Measurements from ENCODE around the gene HIRIP3. TPM values are rescaled to one million over a fixed set of nuclear protein-coding genes. Genes with fewer than 3 reads are reported as not detected.
A peak's percentile ranks its signal among the peaks of the same experiment; 100 is the strongest.

The HIRIP3 gene
- total and polyA plus RNA-seq, 2 experiments from 2014 or later, result 22.2 to 26.7 TPM

DNA sequence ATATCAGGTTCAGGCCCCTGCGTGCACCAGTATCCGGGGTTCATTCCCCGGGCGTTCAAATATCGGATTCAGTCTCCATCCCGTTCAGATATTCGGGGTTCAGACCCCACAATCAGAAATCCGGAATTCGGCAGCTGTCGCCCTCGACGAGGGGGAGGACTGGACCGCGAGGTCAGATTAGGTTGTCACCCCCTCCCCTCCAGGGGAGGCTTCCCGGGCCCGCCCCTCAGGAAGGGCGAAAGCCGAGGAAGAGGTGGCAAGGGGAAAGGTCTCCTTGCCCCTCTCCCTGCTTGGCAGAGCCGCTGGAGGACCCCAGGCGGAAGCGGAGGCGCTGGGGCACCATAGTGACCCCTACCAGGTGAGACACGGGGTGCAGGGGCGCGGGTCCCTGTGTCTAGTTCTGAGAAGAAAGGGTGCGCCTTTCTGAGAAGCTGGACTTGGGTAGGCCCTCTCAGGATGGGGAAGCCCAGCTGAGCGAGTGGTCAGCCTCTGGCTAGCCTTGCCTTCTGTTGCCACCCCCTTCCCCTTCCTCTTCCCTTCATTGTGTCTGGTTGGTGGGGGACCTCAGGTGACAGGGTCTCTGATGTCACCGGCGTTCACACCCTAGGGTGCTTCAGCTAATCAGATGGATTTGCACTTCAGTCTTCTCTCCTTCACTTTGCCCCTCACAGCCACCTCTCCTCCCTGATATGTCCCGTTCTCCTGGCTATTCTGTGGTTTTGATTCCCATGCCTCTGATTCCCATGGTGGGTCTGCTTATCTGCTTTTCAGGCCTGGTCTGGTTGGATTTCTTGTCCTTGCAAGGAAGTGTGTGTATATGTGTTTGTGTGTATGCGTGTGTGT, 20.9 kb downstream of the HIRIP3 start:
- H3K27ac ChIP-seq, result peak overlapping the region; percentile 69
- TF ChIP-seq, protein P1, sequence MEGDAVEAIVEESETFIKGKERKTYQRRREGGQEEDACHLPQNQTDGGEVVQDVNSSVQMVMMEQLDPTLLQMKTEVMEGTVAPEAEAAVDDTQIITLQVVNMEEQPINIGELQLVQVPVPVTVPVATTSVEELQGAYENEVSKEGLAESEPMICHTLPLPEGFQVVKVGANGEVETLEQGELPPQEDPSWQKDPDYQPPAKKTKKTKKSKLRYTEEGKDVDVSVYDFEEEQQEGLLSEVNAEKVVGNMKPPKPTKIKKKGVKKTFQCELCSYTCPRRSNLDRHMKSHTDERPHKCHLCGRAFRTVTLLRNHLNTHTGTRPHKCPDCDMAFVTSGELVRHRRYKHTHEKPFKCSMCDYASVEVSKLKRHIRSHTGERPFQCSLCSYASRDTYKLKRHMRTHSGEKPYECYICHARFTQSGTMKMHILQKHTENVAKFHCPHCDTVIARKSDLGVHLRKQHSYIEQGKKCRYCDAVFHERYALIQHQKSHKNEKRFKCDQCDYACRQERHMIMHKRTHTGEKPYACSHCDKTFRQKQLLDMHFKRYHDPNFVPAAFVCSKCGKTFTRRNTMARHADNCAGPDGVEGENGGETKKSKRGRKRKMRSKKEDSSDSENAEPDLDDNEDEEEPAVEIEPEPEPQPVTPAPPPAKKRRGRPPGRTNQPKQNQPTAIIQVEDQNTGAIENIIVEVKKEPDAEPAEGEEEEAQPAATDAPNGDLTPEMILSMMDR (IDR thresholded peaks at IDR 0.05; ENCODE audit: low read depth, low read length), result no peak
- no peaks in the 10 kb centered on the region for H3K27me3 ChIP-seq
- peak; percentile 30 to 35 for DNase-seq (ENCODE audit: low read depth in 1 of 2, low spot score in 1 of 2)
- H3K36me3 ChIP-seq, result peaks cover 9% of the 10 kb centered on the region
- H3K9me3 ChIP-seq (ENCODE audit: low read depth), result no peaks in the 10 kb centered on the region
- H3K4me3 ChIP-seq, result peak overlapping the region; percentile 64
- H3K4me1 ChIP-seq (ENCODE audit: low read depth), result peaks cover 17% of the 10 kb centered on the region

DNA sequence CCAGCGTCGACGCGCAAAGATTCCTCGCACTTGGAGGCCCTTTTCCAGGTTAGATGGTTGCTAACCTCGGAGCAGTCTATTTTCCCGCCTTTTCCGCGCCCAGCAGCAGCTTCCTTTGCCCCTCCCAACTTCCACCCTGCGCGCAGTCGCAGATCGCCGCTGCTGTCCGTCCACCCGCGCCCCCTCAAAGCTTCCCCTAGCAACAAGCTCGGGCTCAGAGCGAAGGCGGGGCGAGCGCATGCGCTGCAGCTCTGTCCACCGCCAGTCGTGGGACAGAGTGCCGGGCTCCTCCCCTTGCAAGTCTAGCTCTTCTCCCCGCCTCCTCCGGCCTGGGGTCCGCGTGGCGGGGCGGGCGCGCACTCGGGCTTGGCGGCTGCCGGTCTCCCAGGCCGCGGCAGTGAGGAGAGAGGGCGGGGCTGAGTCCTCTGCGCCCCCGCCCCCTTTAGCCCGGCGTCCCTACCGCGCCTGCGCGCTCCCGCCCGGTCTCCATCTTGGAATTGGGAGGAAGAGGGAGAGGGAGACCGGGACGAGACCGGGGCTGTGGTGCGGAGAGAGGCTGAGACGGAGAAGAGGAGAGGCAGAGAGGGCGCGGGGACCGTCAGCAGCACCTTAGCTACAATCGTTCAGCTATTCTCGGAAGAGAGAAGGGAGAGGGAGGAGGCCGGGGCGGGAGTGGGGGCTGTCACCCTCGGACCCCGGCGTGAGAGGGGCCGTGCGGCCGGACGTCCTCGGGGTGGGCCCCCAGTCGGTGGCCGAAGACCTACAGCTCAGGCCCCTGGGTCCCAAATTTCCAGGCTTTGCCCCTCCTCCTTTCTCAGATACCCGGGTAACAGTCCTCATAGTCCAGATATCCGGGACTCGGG, 21.8 kb downstream of the HIRIP3 start, which contains the start of gene TAOK2:
TSS of gene TAOK2 (plus strand) at position 485 of the 863 bp plus-strand sequence. CDS start 3,905 bp downstream, outside the sequence.
- H3K27ac ChIP-seq, result peak within 1 kb of the TSS; percentile 69
- DNase-seq (ENCODE audit: low read depth in 1 of 2, low spot score in 1 of 2), result peak; percentile 99 to 100
- peak within 1 kb of the TSS; percentile 64 for H3K4me3 ChIP-seq
- no peaks in the 10 kb centered on the region for H3K9me3 ChIP-seq (ENCODE audit: low read depth)
- H3K4me1 ChIP-seq (ENCODE audit: low read depth), result peaks cover 17% of the 10 kb centered on the region
- TF ChIP-seq, protein P1 (IDR thresholded peaks at IDR 0.05; ENCODE audit: low read depth, low read length), result no peak
- peaks cover 5% of the 10 kb centered on the region for H3K36me3 ChIP-seq
- no peaks in the 10 kb centered on the region for H3K27me3 ChIP-seq

DNA sequence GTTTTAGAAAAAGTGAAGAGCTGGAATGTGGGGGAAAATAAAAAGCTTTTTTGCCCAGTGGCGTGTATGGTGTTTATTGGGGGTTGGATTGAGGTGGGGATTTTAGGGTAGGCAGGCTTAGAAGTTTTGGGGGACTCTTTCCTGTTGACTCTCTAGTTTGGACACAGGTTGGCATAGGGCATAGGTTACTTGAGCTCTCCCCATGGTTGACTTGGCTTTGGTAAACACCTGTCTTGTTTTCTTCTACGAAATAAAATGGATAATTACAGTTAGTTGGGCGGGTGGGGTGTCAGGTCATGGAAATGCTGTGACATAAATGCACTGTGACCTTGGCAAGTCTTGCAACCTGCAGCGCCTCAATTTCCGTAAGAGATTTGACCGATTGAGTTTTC, 22.4 kb downstream of the HIRIP3 start:
- Histone ChIP-seq H3K27me3 (no peaks in the 10 kb centered on the region), H3K4me3 (no peak overlapping the region)

DNA sequence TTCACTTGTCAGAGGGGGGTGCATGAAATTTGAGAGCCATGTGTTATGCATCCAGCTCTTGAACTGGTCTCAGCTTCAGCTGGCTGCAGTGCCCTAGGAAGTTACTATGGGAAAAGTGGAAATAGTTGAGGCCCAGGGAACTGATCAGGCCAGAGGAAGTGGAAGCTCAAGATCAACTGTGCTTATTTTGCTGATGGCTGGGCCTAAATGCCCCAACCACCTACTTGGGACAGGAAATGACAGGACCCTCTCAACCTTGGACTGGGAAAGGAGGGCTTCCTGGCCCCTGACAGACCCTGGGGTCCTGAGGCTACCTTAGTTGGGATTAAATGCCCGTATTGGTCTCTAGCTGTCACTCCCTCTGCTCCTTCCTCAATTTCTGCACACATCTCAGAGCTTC, 22.9 kb downstream of the HIRIP3 start:
- no peak for DNase-seq (ENCODE audit: low read depth in 1 of 2, low spot score in 1 of 2)
- Histone ChIP-seq H3K4me1 (ENCODE audit: low read depth) (peaks cover 17% of the 10 kb centered on the region), H3K36me3 (peaks cover 13% of the 10 kb centered on the region), H3K9me3 (ENCODE audit: low read depth) (no peaks in the 10 kb centered on the region), H3K4me3 (no peak overlapping the region), H3K27ac (no peak overlapping the region), H3K27me3 (no peaks in the 10 kb centered on the region)
- TF ChIP-seq, protein P1 (IDR thresholded peaks at IDR 0.05; ENCODE audit: low read depth, low read length), result no peak

More for the DNA sequence above, 22.4 kb downstream of the HIRIP3 start:
- TF ChIP-seq, protein P1 (IDR thresholded peaks at IDR 0.05; ENCODE audit: low read depth, low read length), result no peak
- Histone ChIP-seq H3K9me3 (ENCODE audit: low read depth) (no peaks in the 10 kb centered on the region), H3K4me1 (ENCODE audit: low read depth) (peaks cover 17% of the 10 kb centered on the region), H3K36me3 (peaks cover 12% of the 10 kb centered on the region), H3K27ac (no peak overlapping the region)
- no peak for DNase-seq (ENCODE audit: low read depth in 1 of 2, low spot score in 1 of 2)

DNA sequence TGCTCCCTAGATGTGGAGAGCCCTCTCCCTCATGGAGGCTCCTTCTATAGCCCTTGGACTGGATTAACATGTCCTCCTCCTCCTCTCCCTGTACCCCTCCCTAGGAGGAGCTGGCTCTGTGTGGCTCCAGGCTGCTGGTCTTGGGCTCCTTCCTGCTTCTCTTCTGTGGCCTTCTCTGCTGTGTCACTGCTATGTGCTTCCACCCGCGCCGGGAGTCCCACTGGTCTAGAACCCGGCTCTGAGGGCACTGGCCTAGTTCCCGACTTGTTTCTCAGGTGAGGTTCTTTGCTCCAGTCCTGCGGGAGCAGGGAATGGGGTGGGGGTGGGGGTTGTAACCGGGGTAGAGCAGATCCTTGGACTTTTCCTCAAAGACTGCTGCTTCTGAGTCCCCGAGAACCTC, 24.1 kb downstream of the HIRIP3 start:
- Histone ChIP-seq H3K4me1 (ENCODE audit: low read depth) (peaks cover 12% of the 10 kb centered on the region), H3K27me3 (no peaks in the 10 kb centered on the region), H3K36me3 (peaks cover 13% of the 10 kb centered on the region), H3K4me3 (no peak overlapping the region), H3K9me3 (ENCODE audit: low read depth) (no peaks in the 10 kb centered on the region), H3K27ac (no peak overlapping the region)
- DNase-seq (ENCODE audit: low read depth in 1 of 2, low spot score in 1 of 2), result no peak
- TF ChIP-seq, protein P1 (IDR thresholded peaks at IDR 0.05; ENCODE audit: low read depth, low read length), result no peak
